ENCODE results near the gene NOL3.

DNA sequence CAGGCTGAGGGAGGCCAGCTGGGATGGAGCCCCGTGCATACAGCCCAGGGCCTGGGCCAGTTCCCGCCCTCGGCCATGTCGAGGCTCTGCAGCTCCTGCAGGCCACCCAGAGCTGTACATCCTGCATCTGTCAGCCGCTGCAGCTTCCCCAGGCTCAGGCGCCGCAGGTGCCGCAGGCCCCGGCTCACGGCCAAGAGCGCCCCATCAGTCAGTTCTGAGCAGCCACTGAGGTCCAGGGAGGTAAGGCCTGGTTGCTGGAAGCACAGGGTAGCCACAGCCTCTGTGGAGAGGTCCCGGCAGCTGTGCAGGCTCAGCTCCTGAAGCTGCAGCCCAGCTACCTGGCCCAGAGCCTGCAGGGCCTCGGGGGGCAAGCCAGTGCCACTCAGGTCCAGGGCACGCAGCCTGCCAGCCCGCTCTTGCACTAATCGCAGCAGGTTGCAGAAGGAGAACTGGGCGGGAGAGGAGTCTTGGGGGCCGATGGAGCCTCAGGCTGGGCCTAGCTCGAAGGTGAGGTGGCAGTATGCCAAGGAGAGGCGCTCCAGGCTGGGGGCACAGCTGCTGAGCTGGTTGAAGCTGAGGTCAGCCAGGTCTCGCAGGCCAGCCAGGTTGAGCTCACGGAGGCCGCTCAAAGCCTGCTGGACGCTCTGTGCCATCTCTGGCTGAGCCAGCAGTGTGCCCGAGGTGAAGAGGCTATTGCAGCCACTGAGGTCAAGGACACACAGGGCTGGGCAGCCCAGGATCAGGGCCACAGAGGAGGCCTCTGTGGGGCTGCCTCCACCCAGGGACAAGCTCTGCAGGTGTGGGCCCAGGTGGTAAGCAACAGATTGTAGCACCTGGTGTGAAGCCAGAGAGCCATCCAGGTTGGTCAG lies 40.0 kb downstream of the NOL3 start:
- TF ChIP-seq POLR2A (IDR thresholded peaks at IDR 0.05; ENCODE audit: low read depth, low read length), result no peak
- no peak for TF ChIP-seq POLR2AphosphoS5 (IDR thresholded peaks at IDR 0.05; ENCODE audit: low read depth, low read length)

Measured in GM12892 (cell line).